Activated naive CD4-positive, alpha-beta T cell treated with Interleukin-2 at 50 U/mL for 16 hours (primary cell): ENCODE data around the gene HNRNPCL2.
"Not testable (repeated sequence)": the region's sequence is repeated elsewhere in the genome, so short reads cannot be mapped to it uniquely, and the experiment has no call there.

Experiments used
- DNase-seq: peaks from one replicate; pipeline ENCODE4 v3.0.0-alpha.2; 2020

Gene HNRNPCL2

GRCh38 chr1:13116754-13117153 lies at the start of gene HNRNPCL2:
TSS of gene HNRNPCL2 (minus strand) at chr1:13116854. CDS start at chr1:13116400, 454 bp downstream.
- DNase-seq, result not testable (repeated sequence)

- DNase-seq, result not testable (repeated sequence)
Measured at GRCh38 chr1:13165531-13165930, 48.9 kb upstream of the HNRNPCL2 start, which contains the start of gene HNRNPCL4. TSS of gene HNRNPCL4 (minus strand) at chr1:13165631. CDS start at chr1:13165467, 164 bp downstream.

- DNase-seq, result not testable (repeated sequence)
Measured at GRCh38 chr1:13155909-13156308, 39.3 kb upstream of the HNRNPCL2 start, which contains the start of gene PRAMEF26. TSS of gene PRAMEF26 (minus strand) at chr1:13156009. CDS start at chr1:13153095, 2,914 bp downstream.

- not testable (repeated sequence) for DNase-seq
Measured at GRCh38 chr1:13070474-13070873, 46.2 kb downstream of the HNRNPCL2 start, which contains the start of gene PRAMEF25. TSS of gene PRAMEF25 (plus strand) at chr1:13070774. CDS start at chr1:13073694, 2,920 bp downstream.
